DMS114 treated with DMSO at 0.1 percent for 48 hours (cell line): ENCODE data around the gene CLMP.

Experiments
- DNase-seq: peaks from one replicate; lab custom pipeline; 2025; ENCODE audit not compliant: unreplicated experiment; lab: John Stamatoyannopoulos, UW

CLMP gene

GRCh38 chr11:123191939-123192338 is 3.1 kb downstream of the CLMP start:
- DNase-seq: no peak

- DNase-seq: no peak
These were observed 4.5 kb downstream of the CLMP start for GRCh38 chr11:123190518-123190917.

- DNase-seq: no peak
These were observed 6.4 kb downstream of the CLMP start for GRCh38 chr11:123188508-123189165.

GRCh38 chr11:123187665-123188507 is 7.2 kb downstream of the CLMP start:
- no peak for DNase-seq

GRCh38 chr11:123187248-123187647 is 7.8 kb downstream of the CLMP start:
- DNase-seq: no peak

- no peak for DNase-seq
These were observed 8.8 kb downstream of the CLMP start for GRCh38 chr11:123186286-123186685.

GRCh38 chr11:123185326-123185725 is 9.7 kb downstream of the CLMP start:
- DNase-seq: no peak

- DNase-seq: no peak
These were observed 10.5 kb downstream of the CLMP start for GRCh38 chr11:123184531-123184930.

GRCh38 chr11:123183391-123184099 is 11.5 kb downstream of the CLMP start:
- no peak for DNase-seq

GRCh38 chr11:123181767-123182500 is 13.1 kb downstream of the CLMP start:
- DNase-seq: no peak

GRCh38 chr11:123181075-123181474 is 14.0 kb downstream of the CLMP start:
- no peak for DNase-seq

- DNase-seq: no peak
These were observed 14.5 kb downstream of the CLMP start for GRCh38 chr11:123180574-123180973.

GRCh38 chr11:123180166-123180565 is 14.9 kb downstream of the CLMP start:
- DNase-seq: no peak

GRCh38 chr11:123179586-123179985 is 15.5 kb downstream of the CLMP start:
- no peak for DNase-seq

- no peak for DNase-seq
These were observed 16.9 kb downstream of the CLMP start for GRCh38 chr11:123178186-123178585.

- DNase-seq: no peak
These were observed 18.3 kb downstream of the CLMP start for GRCh38 chr11:123176785-123177184.

- no peak for DNase-seq
These were observed 20.6 kb downstream of the CLMP start for GRCh38 chr11:123174196-123175183.

GRCh38 chr11:123173856-123174186 is 21.2 kb downstream of the CLMP start:
- DNase-seq: no peak

- no peak for DNase-seq
These were observed 21.8 kb downstream of the CLMP start for GRCh38 chr11:123173040-123173855.
